ENCODE data around the gene TFRC.

GRCh38 chr3:196048922-196049598, 32.8 kb downstream of the TFRC start:
- TF ChIP-seq POLR2AphosphoS5 (IDR thresholded peaks at IDR 0.05), result no peak
- no peak for TF ChIP-seq CTCF (IDR thresholded peaks at IDR 0.05)
- TF ChIP-seq POLR2A (IDR thresholded peaks at IDR 0.05), result no peak
